HL-60 (cell line): Measurements from ENCODE around the gene HIP1R.

Source experiments
- CTCF ChIP-seq: IDR thresholded peaks from one replicate; pipeline ENCODE4 v1.5.1; 2011; ENCODE audit warnings: low read length, control low read depth, inconsistent platforms; ENCODE audit not compliant: insufficient read depth
- GABPA ChIP-seq: IDR thresholded peaks from 2 replicates; pipeline ENCODE4 v1.6.1; 2012; ENCODE audit warnings: low read depth
- POLR2AphosphoS5 ChIP-seq: IDR thresholded peaks from 2 replicates; pipeline ENCODE4 v1.6.1; 2012; ENCODE audit warnings: low read depth
- REST ChIP-seq: IDR thresholded peaks from 2 replicates; pipeline ENCODE4 v1.6.1; 2012; ENCODE audit warnings: low read depth; ENCODE audit not compliant: insufficient replicate concordance
- SPI1 ChIP-seq: IDR thresholded peaks from 2 replicates; pipeline ENCODE4 v1.6.1; 2012; ENCODE audit warnings: low read depth, mild to moderate bottlenecking, borderline replicate concordance

- TF ChIP-seq POLR2AphosphoS5, result no peak
- TF ChIP-seq CTCF, result no peak
- no peak for TF ChIP-seq REST
- no peak for TF ChIP-seq SPI1
- no peak for TF ChIP-seq GABPA
Observed at GRCh38 chr12:122873540-122873939, 38.3 kb downstream of the HIP1R start.
